GM12878 (cell line): ENCODE measurements around the gene DOCK2. TPM values are rescaled to one million over a fixed set of nuclear protein-coding genes. Genes with fewer than 3 reads are reported as not detected.
A peak's percentile ranks its signal among the peaks of the same experiment; 100 is the strongest.

ENCODE experiments used
- BACH1 ChIP-seq: fragments of 450-650 bp; IDR thresholded peaks from 2 replicates; pipeline ENCODE4 v1.6.1; 2017; ENCODE audit warnings: mild to moderate bottlenecking, borderline replicate concordance
- CBX5 ChIP-seq: sonication (generic); IDR thresholded peaks from 2 replicates; pipeline ENCODE4 v1.6.1; 2016; ENCODE audit warnings: low read depth, moderate library complexity, mild to moderate bottlenecking, inconsistent platforms
- ESRRA ChIP-seq: IDR thresholded peaks from 2 replicates; pipeline ENCODE4 v1.6.1; 2012; ENCODE audit warnings: mild to moderate bottlenecking, low read length, improper control_type of control experiment
- GATAD2B ChIP-seq: fragments of 450-650 bp; conservative IDR thresholded peaks from 2 replicates; pipeline ENCODE4 v1.6.1; 2017; ENCODE audit warnings: low read depth, mild to moderate bottlenecking, moderate library complexity
- IKZF2 ChIP-seq, 2 experiments: fragments of 450-650 bp; IDR thresholded peaks; 2 replicates each; pipeline ENCODE4 v1.6.1; 2017; ENCODE audit warnings: mild to moderate bottlenecking in 2 of 2, moderate library complexity in 2 of 2
- NR2F1 ChIP-seq: fragments of 450-650 bp; conservative IDR thresholded peaks from 2 replicates; pipeline ENCODE4 v1.6.1; 2017; ENCODE audit warnings: mild to moderate bottlenecking
- POLR2A ChIP-seq: IDR thresholded peaks from 2 replicates; pipeline ENCODE4 v1.6.1; 2011; ENCODE audit warnings: low read depth, mild to moderate bottlenecking, low read length
- RBBP5 ChIP-seq: fragments of 200-600 bp; sonication (generic); conservative IDR thresholded peaks from 2 replicates; pipeline ENCODE4 v1.6.1; 2016
- STAT3 ChIP-seq: IDR thresholded peaks from 2 replicates; pipeline ENCODE4 v1.6.1; 2011; ENCODE audit warnings: low read depth, low read length, improper control_type of control experiment
- WRNIP1 ChIP-seq: IDR thresholded peaks from 2 replicates; pipeline ENCODE4 v1.6.1; 2011; ENCODE audit warnings: low read depth, low read length, improper control_type of control experiment, borderline replicate concordance
- YBX1 ChIP-seq: fragments of 450-650 bp; IDR thresholded peaks from 2 replicates; pipeline ENCODE4 v1.6.1; 2016; ENCODE audit warnings: antibody characterized with exemption
- ZBED1 ChIP-seq: IDR thresholded peaks from 2 replicates; pipeline ENCODE4 v1.6.1; 2016; ENCODE audit warnings: borderline replicate concordance
- ZNF384 ChIP-seq: IDR thresholded peaks from 2 replicates; pipeline ENCODE4 v1.6.1; 2012; ENCODE audit warnings: low read depth, mild to moderate bottlenecking, low read length, improper control_type of control experiment, borderline replicate concordance
- ZNF622 ChIP-seq: fragments of 450-650 bp; IDR thresholded peaks from 2 replicates; pipeline ENCODE4 v1.6.1; 2017; ENCODE audit warnings: mild to moderate bottlenecking, inconsistent platforms
- polyA plus RNA-seq, 11 experiments: library from polyadenylated mRNA; depleted of rRNA in 4 of 11; unstranded in 6 of 11; stranded (reverse) in 5 of 11; fragments of >200 nt; fragmentation: Nextera tagmentation in 4 of 11; fragmentation: Illumina TruSeq in 1 of 11; extraction: Ambion mirVana in 4 of 11; extraction: Trizol in 1 of 11; gene quantifications; 1 replicate in 1 of 11; 2 replicates in 10 of 11; pipeline versions ENCODE4 v1.2.1 to v1.2.3, GENCODE V29; 2011 to 2016; ENCODE audit warnings: inconsistent platforms in 2 of 11, missing spikeins in 2 of 11, low read depth in 1 of 11
- total RNA-seq, 4 experiments: library from RNA; depleted of rRNA in 3 of 4; stranded (reverse); fragments of >200 nt in 3 of 4; fragmentation: Illumina TruSeq in 1 of 4; extraction: Trizol in 1 of 4; gene quantifications; 2 replicates each; pipeline versions ENCODE4 v1.2.1 to v1.2.3, GENCODE V29; 2013 to 2021
- TF ChIP-seq, protein P1 (sequence below): fragments of 450-650 bp; IDR thresholded peaks from 2 replicates; pipeline ENCODE4 v1.6.1; 2016; ENCODE audit warnings: mild to moderate bottlenecking
- TF ChIP-seq, protein P2 (sequence below): fragments of 450-650 bp; IDR thresholded peaks from 2 replicates; pipeline ENCODE4 v1.6.1; 2018; ENCODE audit warnings: borderline replicate concordance, mild to moderate bottlenecking; ENCODE audit not compliant: partially characterized antibody
- TF ChIP-seq, protein P3 (sequence below): fragments of 450-650 bp; conservative IDR thresholded peaks from 2 replicates; pipeline ENCODE4 v1.6.1; 2017; ENCODE audit warnings: mild to moderate bottlenecking, moderate library complexity
- TF ChIP-seq, protein P4 (sequence below), 3 experiments: IDR thresholded peaks in 2 of 3; conservative IDR thresholded peaks in 1 of 3; 2 replicates each; pipeline ENCODE4 v1.5.1; 2011; ENCODE audit warnings: low read depth in 3 of 3, low read length in 3 of 3, mild to moderate bottlenecking in 3 of 3, control low read depth in 2 of 3, moderate library complexity in 2 of 3, inconsistent platforms in 1 of 3, mixed read lengths in 1 of 3; ENCODE audit not compliant: control insufficient read depth in 2 of 3, insufficient read depth in 1 of 3; ENCODE audit errors: extremely low read depth in 1 of 3
- TF ChIP-seq, protein P5 (sequence below): fragments of 450-650 bp; formaldehyde crosslinking; IDR thresholded peaks from 2 replicates; pipeline ENCODE4 v1.4.0; 2022; ENCODE audit warnings: mild to moderate bottlenecking, moderate library complexity
- TF ChIP-seq, protein P6 (sequence below): IDR thresholded peaks from 2 replicates; pipeline ENCODE4 v1.6.1; 2011; ENCODE audit warnings: low read depth, mild to moderate bottlenecking, low read length, moderate library complexity, borderline replicate concordance; ENCODE audit errors: extremely low read depth

The DOCK2 gene
- total and polyA plus RNA-seq, 10 of the 15 experiments (the other 5 are each of a cell fraction or from before 2014, with no cell fraction given) = 34.2 to 192 (median 118) TPM

DNA sequence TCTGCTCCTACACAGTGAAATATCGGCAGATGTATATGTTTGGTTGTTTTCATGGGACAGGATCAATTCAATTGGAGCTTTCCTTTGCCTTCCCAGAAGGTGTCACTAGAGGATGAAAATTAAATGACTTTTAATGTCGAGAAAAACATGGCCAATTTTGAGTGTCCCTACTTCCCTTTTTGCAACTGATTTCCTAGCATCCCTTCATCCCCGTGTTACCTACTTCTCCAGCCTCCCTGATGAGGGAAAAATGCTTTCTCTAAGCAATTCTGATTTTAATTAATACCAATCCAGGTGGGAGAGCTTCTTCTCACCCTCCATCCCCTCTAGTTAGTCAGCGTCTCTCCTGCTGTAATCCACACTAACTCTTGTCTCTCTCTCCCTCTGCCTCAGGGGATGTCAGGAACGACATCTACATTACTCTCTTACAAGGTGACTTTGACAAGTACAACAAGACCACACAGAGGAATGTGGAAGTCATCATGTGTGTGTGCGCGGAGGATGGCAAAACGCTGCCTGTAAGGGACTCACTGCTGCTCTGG, 64.9 kb downstream of the DOCK2 start (continued):
- TF ChIP-seq, protein P1, sequence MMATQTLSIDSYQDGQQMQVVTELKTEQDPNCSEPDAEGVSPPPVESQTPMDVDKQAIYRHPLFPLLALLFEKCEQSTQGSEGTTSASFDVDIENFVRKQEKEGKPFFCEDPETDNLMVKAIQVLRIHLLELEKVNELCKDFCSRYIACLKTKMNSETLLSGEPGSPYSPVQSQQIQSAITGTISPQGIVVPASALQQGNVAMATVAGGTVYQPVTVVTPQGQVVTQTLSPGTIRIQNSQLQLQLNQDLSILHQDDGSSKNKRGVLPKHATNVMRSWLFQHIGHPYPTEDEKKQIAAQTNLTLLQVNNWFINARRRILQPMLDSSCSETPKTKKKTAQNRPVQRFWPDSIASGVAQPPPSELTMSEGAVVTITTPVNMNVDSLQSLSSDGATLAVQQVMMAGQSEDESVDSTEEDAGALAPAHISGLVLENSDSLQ = no peak
- no peak for TF ChIP-seq CBX5
- TF ChIP-seq ZBED1 = no peak
- no peak for TF ChIP-seq WRNIP1
- TF ChIP-seq, protein P2, sequence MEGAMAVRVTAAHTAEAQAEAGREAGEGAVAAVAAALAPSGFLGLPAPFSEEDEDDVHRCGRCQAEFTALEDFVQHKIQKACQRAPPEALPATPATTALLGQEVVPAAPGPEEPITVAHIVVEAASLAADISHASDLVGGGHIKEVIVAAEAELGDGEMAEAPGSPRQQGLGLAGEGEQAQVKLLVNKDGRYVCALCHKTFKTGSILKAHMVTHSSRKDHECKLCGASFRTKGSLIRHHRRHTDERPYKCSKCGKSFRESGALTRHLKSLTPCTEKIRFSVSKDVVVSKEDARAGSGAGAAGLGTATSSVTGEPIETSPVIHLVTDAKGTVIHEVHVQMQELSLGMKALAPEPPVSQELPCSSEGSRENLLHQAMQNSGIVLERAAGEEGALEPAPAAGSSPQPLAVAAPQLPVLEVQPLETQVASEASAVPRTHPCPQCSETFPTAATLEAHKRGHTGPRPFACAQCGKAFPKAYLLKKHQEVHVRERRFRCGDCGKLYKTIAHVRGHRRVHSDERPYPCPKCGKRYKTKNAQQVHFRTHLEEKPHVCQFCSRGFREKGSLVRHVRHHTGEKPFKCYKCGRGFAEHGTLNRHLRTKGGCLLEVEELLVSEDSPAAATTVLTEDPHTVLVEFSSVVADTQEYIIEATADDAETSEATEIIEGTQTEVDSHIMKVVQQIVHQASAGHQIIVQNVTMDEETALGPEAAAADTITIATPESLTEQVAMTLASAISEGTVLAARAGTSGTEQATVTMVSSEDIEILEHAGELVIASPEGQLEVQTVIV = no peak
- no peak for TF ChIP-seq BACH1
- TF ChIP-seq, protein P3, sequence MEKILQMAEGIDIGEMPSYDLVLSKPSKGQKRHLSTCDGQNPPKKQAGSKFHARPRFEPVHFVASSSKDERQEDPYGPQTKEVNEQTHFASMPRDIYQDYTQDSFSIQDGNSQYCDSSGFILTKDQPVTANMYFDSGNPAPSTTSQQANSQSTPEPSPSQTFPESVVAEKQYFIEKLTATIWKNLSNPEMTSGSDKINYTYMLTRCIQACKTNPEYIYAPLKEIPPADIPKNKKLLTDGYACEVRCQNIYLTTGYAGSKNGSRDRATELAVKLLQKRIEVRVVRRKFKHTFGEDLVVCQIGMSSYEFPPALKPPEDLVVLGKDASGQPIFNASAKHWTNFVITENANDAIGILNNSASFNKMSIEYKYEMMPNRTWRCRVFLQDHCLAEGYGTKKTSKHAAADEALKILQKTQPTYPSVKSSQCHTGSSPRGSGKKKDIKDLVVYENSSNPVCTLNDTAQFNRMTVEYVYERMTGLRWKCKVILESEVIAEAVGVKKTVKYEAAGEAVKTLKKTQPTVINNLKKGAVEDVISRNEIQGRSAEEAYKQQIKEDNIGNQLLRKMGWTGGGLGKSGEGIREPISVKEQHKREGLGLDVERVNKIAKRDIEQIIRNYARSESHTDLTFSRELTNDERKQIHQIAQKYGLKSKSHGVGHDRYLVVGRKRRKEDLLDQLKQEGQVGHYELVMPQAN = no peak
- TF ChIP-seq, protein P4, sequence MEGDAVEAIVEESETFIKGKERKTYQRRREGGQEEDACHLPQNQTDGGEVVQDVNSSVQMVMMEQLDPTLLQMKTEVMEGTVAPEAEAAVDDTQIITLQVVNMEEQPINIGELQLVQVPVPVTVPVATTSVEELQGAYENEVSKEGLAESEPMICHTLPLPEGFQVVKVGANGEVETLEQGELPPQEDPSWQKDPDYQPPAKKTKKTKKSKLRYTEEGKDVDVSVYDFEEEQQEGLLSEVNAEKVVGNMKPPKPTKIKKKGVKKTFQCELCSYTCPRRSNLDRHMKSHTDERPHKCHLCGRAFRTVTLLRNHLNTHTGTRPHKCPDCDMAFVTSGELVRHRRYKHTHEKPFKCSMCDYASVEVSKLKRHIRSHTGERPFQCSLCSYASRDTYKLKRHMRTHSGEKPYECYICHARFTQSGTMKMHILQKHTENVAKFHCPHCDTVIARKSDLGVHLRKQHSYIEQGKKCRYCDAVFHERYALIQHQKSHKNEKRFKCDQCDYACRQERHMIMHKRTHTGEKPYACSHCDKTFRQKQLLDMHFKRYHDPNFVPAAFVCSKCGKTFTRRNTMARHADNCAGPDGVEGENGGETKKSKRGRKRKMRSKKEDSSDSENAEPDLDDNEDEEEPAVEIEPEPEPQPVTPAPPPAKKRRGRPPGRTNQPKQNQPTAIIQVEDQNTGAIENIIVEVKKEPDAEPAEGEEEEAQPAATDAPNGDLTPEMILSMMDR (IDR thresholded peaks at IDR 0.05 in 2 of 3, conservative IDR thresholded peaks at IDR 0.05 in 1 of 3; ENCODE audit: control insufficient read depth in 2 of 3, extremely low read depth in 1 of 3, insufficient read depth in 1 of 3, low read depth in 3 of 3, low read length in 3 of 3) = peak; percentile 30 to 50 (median 39); a peak in 4 of 6 replicates
- no peak for TF ChIP-seq ZNF622
- no peak for TF ChIP-seq POLR2A
- TF ChIP-seq IKZF2 (IDR thresholded peaks at IDR 0.05) = peak; percentile 47 to 48; a peak in 1 of 4 replicates
- no peak for TF ChIP-seq NR2F1
- no peak for TF ChIP-seq YBX1
- no peak for TF ChIP-seq GATAD2B
- TF ChIP-seq STAT3 = no peak
- TF ChIP-seq, protein P5, sequence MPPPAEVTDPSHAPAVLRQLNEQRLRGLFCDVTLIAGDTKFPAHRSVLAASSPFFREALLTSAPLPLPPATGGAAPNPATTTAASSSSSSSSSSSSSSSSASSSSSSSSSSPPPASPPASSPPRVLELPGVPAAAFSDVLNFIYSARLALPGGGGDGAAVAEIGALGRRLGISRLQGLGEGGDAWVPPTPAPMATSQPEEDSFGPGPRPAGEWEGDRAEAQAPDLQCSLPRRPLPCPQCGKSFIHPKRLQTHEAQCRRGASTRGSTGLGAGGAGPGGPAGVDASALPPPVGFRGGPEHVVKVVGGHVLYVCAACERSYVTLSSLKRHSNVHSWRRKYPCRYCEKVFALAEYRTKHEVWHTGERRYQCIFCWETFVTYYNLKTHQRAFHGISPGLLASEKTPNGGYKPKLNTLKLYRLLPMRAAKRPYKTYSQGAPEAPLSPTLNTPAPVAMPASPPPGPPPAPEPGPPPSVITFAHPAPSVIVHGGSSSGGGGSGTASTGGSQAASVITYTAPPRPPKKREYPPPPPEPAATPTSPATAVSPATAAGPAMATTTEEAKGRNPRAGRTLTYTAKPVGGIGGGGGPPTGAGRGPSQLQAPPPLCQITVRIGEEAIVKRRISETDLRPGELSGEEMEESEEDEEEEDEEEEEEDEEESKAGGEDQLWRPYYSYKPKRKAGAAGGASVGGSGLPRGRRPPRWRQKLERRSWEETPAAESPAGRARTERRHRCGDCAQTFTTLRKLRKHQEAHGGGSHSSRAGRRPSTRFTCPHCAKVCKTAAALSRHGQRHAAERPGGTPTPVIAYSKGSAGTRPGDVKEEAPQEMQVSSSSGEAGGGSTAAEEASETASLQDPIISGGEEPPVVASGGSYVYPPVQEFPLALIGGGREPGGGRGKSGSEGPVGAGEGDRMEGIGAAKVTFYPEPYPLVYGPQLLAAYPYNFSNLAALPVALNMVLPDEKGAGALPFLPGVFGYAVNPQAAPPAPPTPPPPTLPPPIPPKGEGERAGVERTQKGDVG (CRISPR knock-in tag) = no peak
- TF ChIP-seq ZNF384 = no peak
- TF ChIP-seq ESRRA = no peak
- TF ChIP-seq, protein P6, sequence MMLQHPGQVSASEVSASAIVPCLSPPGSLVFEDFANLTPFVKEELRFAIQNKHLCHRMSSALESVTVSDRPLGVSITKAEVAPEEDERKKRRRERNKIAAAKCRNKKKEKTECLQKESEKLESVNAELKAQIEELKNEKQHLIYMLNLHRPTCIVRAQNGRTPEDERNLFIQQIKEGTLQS = no peak
- TF ChIP-seq RBBP5 = no peak
